HG03280 (cell line): Measurements from ENCODE around the gene TPM4.

ENCODE experiments used
- ATAC-seq: cut with Tn5 transposase; IDR thresholded peaks from one replicate; pipeline ENCODE4 v1.9.1; 2021; ENCODE audit warnings: mild to moderate bottlenecking, moderate library complexity; ENCODE audit not compliant: unreplicated experiment

TPM4 gene

GRCh38 chr19:16121967-16122366 lies 45.7 kb downstream of the TPM4 start:
- no peak for ATAC-seq

DNA sequence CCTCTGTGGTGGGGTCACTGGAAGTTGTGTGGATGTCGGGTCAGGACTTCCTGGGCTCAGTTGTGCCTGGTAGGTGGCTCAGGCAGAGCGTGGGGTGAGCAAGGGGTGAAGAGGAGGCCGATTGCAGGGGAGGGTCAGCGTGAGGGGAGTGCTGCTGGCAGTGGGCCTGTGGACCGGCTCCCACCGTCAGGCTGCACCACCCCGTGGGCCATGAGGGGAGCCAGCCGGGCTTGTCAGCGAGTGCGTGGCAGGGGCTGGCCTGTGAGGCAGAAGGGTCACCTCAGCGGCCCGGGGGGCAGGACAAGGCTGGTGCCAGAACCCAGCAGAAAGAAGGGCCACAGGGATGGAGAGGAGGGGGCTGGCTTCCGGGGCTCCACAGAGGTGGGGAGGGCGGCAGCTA lies 48.7 kb downstream of the TPM4 start:
- ATAC-seq, result no peak

GRCh38 chr19:16125737-16126495 lies 49.6 kb downstream of the TPM4 start:
- no peak for ATAC-seq

GRCh38 chr19:16127080-16127479 lies 50.8 kb downstream of the TPM4 start:
- ATAC-seq, result no peak

DNA sequence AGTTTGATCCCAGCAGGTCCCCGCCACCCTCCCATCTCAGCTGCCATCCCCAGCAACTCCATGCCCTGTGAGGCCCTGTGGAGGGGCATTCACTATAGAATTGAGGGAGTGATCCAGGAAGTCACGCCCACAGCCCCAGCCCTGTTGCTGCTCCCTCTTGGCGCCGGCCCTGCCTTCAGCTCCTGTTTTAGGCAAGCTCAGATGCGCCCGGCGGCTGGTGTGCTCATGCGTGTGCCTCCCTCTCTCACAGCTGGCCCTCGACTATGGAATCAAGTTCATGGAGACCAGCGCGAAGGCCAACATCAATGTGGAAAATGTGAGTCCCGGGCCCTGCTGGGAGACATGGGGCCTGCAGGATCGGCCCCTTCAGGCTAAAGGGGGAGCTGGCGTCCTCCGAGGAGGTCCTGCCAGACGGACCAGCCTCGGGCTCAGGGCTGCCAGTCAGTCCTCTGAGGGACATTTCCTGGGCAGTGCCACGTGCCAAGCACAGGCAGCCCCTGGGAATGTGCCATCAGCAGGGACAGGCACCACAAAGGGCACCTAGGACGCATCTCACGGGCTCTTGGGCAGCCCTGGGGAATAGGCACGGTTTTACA lies 51.6 kb downstream of the TPM4 start:
- ATAC-seq, result no peak

GRCh38 chr19:16131648-16132047 lies 55.4 kb downstream of the TPM4 start:
- no peak for ATAC-seq

DNA sequence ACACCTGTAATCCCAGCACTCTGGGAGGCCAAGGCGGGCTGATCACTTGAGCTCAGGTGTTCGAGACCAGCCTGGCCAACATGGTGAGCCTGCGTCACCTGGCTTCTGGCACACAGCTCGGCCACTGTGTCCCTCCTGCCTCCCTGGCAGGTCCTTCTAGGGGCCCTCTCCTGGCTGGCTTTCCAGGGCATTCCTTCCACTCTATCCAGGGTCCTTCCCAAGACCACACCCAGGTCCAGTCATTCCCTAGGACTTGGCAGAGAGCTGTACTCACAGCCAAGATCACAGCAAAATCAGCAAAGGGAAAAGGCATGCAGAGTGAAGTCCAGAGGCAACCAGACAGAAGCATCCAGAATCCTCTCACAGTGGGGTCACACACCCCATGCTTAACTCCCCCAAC lies 57.5 kb downstream of the TPM4 start:
- no peak for ATAC-seq

DNA sequence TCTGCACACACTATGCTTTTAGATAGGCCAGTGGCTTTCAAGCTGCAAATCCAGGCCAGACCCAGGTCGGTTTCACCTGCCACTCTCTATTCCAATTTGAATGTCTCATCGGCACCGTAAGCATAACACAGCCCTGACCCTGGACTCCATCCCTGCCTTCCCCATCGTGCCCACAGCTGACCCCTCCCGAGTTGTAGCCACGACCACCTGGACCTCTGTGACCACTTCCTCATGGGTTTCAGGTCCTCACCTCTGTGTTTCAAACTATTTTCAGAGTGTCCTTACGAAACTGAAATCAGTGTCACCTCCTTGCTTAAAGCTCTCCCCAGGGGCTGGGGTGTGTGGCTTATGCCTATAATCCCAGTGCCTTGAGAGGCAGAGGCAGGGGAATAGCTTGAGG lies 58.2 kb downstream of the TPM4 start:
- ATAC-seq, result peak; percentile 48

DNA sequence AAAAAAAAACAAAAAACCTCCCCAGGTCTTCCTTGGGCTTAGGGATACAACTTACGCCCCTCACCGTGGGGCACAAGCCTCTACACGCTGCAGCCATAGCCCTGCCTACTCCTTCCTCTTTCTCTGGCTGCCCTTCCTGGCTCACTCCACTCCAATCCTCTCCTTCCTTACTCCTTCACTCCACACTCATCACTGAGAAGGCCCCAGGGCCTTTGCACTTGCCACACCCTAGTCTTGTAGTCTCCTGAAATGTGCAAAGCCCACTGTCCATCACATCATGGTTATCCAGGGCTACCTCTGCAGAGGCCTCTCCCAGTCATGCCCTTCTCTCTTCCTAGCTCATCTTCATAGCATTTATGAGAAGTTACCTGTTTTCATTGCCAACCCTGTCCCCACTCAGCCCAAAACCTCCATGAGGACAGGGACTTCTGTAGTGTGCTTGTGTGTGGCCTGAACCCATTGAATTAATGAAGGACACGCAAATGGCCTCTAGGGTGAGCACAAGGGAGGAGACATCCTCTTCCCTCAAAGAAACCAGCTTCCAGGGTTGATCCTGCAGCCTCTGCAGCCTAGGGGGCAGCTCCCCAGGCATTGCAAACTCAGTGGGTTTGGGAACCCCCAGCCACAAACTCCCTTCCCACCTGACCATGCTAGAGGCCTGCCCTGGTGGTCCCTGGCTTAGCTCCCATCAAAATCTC lies 59.3 kb downstream of the TPM4 start:
- ATAC-seq, result no peak

- no peak for ATAC-seq
These were observed 60.1 kb downstream of the TPM4 start for GRCh38 chr19:16136185-16136999.

GRCh38 chr19:16139752-16140151 lies 63.5 kb downstream of the TPM4 start:
- no peak for ATAC-seq

DNA sequence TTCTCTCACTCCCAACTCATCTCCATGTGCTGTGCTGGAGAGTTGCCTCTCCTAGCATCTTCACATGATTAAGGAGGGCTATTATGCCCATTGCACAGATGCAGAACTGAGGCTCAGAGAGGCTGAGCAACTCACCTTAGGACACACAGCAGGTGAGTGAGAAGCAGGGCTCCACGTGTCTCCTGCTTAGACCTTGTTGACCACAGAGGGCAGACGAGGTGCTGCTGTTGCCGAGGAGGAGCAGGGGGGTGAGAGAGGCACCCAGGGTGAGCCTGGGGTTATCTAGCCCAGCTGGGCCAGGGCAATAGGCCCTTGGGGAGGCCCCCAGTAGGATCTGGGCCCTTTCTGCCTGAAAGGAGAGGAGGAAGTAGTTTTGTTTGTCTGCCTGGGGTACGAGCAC lies 64.7 kb downstream of the TPM4 start:
- ATAC-seq, result no peak

DNA sequence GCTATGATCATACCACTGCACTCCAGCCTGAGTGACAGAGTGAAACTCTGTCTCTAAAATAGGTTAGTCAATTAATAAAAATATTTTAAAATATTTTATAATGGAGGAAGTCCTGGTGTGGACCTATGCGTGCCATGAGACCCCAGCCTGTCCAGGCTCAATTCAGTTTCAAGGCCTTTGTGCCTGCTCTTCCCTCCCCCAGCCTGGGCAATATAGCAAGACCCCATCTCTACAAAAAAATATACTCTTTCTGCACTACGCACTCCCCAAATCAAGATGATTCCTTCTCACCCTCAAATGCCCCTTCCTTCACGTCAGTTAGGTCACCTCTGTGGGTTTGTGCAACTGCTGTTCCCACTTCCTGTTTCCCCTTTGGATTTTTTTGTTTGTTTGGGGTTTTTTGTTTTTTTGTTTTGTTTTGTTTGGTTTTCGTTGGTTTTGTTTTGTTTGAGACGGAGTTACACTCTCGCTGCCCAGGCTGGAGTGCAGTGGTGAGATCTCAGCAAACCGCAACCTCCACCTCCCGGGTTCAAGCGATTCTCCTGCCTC lies 65.8 kb downstream of the TPM4 start:
- no peak for ATAC-seq

- ATAC-seq, result peak; percentile 73
These were observed 67.3 kb downstream of the TPM4 start, which contains the start of gene HSH2D for GRCh38 chr19:16143399-16144215. Gene HSH2D, plus strand, starts transcription at chr19:16143685. Its CDS starts 5,066 bp downstream, at chr19:16148751.

DNA sequence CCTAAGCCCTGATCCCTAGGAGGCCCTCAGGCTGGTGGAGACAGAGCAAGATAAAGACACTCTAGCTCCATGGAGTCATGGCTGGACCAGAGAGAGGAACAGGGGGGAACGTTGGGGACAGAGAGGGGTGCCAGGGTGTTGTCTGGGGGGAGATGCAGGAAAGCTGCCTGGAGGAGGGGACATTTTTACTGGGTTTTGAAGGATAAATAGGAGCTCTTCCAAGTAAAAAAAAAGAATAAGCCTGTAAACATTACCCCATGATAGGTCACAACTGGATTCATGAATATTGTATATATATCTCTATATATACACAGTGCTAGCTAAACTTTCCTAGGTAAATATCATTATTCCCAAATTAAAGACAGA lies 67.9 kb downstream of the TPM4 start:
- ATAC-seq, result no peak

DNA sequence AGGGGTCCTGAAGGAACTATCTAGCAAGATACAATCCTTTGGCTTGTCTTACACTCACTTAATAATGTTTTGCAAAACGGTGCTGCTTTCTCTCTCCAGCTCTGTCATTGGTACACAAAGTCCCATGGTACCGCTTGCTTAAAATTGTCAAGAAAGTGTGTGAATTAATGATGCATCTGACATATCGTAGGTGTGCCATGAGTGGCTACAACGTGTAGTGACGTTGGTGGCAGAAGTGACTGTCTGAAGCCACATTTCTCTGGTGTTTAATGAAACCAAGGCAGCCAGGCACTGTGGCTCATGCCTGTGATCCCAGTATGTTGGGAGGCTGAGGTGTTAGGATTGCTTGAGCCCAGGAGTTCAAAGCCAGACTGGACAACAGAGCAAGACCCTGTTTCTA lies 69.8 kb downstream of the TPM4 start:
- ATAC-seq, result no peak

DNA sequence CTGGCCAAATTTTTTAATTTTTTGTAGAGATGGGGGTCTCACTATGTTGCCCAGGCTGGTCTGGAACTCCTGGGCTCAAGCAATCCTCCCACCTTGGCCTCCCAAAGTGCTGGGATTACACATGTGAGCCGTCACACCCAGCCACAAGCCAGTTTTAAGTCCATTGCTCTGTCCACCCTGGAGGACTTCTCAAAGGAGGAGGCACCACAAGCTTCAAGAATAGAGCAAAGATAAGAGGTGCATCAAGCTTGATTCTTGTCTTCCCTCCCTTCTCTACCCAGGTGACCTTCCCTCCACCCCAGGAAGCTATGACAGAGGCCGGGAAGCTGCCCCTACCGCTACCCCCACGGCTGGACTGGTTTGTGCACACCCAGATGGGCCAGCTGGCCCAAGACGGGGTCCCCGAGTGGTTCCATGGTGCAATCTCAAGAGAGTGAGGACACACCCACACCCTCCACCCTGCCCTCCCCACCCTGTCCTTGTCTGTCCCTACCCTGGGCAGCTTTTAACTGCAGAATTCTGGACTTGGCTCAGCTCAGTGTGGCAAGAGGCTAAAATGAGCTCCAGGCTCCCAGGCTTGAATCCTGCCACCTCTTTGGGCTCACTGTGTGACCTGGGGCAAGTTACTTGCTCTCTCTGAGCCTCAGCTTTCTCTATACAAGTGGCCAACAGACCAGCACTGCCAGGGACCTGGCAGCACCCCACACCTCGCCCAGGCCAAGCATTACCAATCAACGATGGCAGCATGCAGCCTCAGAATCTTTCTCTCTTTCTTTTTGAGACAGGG lies 72.3 kb downstream of the TPM4 start:
- no peak for ATAC-seq
